GM12874 (cell line): ENCODE data around the gene IPO7.

Source experiments
- TF ChIP-seq, protein P1 (sequence below): IDR thresholded peaks from 2 replicates; pipeline ENCODE4 v1.5.1; 2011; ENCODE audit warnings: low read depth, mild to moderate bottlenecking, control low read depth, low read length, moderate library complexity; ENCODE audit not compliant: insufficient read depth

Gene IPO7

DNA sequence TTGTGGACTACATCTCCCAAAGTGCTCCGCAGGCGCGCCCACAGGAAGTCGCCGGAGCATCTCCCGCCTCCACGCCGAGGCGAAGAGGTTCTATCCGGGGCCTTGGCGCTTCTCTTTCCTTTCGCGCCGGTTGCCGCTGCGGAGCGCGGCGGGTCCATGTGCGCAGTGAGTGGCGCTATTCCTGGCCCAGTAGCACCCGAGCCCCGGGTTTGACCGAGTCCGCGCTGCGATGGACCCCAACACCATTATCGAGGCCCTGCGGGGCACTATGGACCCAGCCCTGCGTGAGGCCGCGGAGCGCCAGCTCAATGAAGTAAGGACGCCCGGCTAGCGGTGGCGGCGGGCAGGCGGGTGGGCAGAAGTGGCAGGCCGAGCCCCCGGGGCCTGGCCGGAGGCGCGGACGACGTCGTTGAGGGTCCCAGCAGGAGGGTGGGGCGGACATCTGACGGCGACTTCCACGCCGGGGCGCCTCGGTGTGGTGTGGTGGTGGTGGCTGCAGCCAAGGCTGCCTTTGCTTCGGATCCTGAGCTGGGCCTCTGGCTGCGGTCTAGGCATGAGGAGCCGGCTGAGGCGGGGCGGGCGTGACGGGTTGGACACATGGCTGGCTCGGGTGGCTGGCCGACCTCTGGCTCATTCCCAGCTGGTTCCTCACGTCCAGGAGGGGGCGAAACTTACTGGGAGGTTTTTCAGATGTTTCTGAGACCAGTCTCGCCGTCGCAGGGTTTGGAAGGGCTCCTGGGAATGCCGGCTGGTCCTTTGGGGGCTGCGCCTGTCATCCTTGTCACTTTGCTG lies at the start of gene IPO7:
IPO7 (plus strand) TSS at position 118 of the 792 bp plus-strand sequence; CDS start at position 230, 112 bp downstream.
- TF ChIP-seq, protein P1, sequence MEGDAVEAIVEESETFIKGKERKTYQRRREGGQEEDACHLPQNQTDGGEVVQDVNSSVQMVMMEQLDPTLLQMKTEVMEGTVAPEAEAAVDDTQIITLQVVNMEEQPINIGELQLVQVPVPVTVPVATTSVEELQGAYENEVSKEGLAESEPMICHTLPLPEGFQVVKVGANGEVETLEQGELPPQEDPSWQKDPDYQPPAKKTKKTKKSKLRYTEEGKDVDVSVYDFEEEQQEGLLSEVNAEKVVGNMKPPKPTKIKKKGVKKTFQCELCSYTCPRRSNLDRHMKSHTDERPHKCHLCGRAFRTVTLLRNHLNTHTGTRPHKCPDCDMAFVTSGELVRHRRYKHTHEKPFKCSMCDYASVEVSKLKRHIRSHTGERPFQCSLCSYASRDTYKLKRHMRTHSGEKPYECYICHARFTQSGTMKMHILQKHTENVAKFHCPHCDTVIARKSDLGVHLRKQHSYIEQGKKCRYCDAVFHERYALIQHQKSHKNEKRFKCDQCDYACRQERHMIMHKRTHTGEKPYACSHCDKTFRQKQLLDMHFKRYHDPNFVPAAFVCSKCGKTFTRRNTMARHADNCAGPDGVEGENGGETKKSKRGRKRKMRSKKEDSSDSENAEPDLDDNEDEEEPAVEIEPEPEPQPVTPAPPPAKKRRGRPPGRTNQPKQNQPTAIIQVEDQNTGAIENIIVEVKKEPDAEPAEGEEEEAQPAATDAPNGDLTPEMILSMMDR, result no peak

GRCh38 chr11:9341638-9342178 lies 42.7 kb upstream of the IPO7 start:
- TF ChIP-seq, protein P1, result no peak

GRCh38 chr11:9344061-9344680 lies 40.3 kb upstream of the IPO7 start:
- TF ChIP-seq, protein P1, result no peak

GRCh38 chr11:9347100-9347499 lies 37.4 kb upstream of the IPO7 start:
- TF ChIP-seq, protein P1, result no peak

- TF ChIP-seq, protein P1, result no peak
Measured at GRCh38 chr11:9351321-9351881, 33.1 kb upstream of the IPO7 start.

- TF ChIP-seq, protein P1, result no peak
Measured at GRCh38 chr11:9357041-9357440, 27.4 kb upstream of the IPO7 start.

DNA sequence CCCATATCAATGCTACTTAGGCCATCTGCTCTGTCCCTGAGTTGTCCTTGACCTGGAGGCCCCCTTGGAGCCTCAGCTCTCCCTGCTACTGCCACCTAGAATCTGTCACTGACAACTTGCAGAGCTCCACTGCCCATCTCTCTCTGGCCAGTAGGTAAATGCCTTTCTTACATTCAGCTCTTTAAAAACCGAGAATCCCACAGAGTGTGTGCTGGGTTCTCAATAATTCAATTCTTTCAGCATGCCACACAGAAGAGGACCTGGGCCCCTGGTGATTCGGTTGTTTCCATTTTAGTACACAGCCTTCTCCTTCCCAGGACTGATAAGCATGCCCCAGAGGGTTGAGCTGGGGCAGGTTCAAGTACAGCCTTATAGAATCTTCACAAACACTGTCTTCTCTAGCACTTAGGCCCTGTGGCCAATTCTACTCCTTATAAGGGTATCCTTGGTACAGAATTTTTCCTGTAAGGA lies 22.0 kb upstream of the IPO7 start:
- TF ChIP-seq, protein P1, result no peak
